HG03039 (cell line): ENCODE measurements around the gene C19orf33.

Experiments
- ATAC-seq: cut with Tn5 transposase; IDR thresholded peaks from one replicate; pipeline ENCODE4 v1.9.1; 2021; ENCODE audit warnings: mild to moderate bottlenecking, moderate library complexity; ENCODE audit not compliant: unreplicated experiment

The C19orf33 gene

DNA sequence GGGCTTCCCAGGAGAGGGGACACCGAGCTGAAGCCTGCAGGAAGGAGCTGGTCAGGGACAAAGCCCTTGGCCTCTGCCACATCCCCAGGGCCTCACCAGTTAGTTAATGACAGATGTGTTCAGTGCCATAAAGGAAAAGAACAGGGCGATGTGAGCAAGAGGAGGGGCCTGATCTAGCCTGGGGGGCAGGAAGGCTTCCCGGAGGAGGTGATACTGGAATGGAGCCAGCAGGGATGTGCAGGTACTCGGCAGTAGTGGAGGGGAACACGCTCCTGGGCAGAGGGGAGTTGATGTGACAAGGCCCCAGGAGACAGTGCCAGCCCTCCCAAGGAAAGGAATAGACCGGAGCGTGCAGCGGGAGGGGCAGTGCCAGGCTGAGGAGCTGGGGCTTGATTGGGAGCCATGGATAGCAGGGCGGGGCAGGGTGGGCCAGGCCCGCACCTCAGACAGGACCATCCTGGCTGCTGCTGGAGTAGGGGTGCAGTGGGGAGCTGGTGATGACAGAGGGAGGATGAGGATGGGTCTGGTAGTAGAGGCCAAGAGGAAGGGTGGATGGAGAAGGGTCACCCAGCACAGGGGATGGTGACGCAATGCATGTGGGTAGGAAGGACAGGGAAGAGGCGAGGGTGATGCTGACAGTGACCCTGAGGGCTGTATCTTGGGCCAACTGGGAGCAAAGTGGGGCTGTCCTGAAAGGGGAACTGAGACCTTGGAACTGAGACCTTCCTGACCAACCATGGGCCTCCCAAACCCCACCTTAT lies 4.1 kb downstream of the C19orf33 start:
- no peak for ATAC-seq

DNA sequence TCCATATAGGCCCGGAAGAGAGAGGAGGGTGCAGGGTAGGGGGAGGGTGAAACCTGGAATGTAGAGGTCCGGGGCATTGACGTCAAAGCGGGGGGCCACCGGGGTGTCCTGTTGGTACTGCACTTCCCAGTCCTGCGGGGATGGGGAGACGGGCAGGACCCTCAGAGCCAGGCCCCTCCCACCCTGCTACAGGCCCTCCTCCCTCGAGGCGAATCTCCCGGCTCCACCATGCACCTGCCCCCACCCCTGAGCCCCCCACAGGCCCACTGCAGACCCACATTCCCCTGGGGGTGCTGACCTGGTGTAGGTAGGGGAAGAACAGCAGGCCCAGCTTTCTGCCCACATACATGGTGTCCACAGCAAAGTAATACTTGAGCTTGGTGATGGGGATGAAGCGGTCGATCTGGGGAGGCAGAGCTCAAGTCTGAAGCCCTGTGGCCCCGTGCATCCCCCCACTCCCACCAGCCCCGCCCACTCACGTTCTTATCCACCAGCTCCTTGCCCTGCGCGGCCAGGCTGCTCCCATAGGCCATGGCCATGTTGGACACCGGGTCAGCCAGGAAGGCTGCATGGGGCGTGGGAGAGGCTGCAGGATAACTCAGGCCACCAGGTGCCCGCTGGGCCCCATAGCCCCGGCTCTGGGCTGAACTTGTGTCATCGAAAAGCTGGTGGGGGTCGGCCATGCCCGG lies 5.0 kb downstream of the C19orf33 start:
- ATAC-seq, result no peak

DNA sequence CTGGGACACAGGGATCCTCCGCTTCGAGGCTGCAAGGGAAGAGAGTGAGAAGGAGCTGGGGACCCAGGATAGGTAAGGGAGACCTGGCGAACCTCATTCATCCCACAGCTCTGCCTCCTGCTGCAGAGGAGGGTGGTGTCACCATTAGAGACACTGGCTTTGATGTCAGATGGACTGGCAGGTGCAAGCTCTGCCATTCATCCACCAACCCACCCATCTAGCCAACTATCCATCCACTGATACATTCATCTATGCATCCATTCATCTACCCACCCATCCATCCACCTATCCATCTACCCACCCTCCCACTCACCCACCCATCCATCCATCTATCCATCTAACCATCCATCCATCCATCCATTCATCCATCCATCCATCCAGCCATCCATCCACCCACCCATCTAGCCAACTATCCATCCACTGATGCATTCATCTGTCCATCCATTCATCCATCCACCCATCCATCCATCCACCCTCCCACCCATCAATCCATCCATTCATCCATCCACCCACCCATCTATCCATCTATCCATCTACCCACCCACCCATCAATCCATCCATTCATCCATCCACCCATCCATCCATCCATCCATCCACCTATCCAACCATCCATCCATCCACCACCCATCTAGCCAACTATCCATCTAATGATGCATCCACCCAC lies 5.7 kb downstream of the C19orf33 start:
- ATAC-seq, result no peak

DNA sequence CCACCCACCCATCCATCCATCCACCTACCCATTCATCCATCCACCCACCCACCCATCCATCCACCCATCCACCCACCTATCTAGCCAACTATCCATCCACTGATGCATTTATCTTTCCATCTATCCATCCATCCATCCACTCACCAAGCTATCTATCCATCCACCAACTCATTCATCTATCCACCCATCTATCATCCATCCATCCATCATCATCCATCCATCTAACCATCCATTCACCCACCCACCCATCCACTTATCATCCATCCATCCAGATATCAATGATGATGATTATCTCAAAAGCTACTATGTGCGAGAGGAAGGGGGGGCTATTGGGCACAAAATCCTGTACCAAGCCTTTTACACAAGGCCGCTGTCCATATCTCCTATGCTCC lies 6.2 kb downstream of the C19orf33 start:
- no peak for ATAC-seq

DNA sequence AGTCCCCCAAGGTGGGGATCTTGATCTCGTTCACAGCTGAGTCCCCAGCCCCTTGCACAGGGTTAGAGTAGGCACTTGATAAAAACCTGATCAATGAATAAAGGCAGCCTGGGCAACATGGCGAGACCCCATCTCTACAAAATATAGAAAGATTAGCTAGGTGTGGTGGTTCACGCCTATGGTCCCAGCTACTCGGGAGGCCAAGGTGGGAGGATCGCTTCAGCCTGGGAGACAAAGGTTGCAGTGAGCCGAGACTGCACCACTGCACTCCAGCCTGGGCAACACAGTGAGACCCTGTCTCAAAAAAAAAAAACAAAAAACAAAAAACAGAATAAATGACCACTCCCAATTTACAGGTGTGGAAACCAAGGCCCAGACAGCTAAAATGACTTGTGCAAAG lies 6.9 kb downstream of the C19orf33 start:
- no peak for ATAC-seq

DNA sequence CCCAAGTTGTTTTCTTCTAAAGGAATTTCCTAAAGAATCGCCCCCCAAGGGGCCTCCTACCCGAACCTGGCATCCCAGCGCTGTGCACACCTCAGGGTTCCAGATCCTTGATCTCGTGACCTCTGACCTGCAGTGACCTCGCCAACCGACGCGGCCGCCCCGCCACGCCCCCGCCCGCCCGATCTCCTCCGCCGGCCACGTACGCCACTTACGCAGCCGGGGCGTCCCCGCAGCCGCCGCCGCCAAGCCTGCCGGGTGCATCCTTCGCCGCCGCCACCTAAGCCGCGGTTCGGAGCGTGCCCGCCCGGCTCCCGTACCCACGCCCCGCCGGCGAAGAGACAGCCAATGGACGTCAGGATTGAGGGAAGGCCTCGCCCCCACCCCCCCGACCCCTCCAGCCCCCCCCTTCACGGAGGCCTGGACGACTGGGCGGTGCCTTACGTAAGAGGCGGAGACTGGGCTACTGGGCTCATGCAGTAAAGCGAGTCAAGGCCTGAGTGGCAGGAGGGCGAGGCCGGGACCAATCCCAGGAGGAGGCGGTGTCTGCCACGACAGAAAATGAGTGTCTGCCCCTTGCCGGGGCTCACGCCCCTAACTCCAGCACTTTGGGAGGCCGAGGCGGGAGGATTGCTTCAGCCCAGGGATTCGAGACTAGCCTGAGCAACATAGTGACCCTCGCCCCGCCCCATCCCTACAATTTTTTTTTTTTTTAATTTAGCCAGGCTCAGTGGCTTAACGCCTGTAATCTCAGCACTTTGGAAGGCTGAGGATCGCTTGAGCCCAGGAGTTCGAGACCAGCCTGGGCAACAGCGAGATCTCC lies 11.8 kb downstream of the C19orf33 start, which contains the start of gene YIF1B:
YIF1B (minus strand) TSS at position 291 of the 820 bp plus-strand sequence; CDS start at position 261, 30 bp downstream.
- peak; percentile 84 for ATAC-seq

DNA sequence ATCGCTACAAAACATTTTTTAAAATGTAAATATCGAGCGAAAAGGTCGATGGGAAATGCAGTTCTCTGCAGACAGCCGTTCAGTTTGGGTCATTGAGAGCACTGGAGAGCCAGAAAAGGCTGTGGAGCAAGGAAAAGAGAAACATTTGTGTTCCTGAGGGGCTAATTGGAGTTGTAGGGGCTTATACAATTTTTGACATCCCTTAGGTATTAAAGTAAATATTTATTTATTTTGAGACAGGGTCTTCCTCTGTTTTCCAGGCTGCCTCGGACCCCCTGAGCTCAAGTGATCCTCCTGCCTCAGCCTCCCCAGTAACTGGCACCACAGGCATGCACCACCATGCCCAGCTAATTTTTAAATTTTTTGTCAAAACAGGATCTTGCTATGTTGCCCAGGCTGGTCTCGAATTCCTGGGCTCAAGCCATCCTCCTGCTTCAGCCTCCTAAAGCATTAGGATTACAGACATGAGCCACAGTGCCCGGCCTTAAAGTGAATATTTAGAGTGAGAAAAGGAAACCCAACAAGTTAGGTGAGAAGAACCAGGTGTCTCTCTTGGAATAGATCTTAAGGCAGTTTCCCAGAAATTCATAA lies 12.5 kb downstream of the C19orf33 start:
- ATAC-seq, result no peak

DNA sequence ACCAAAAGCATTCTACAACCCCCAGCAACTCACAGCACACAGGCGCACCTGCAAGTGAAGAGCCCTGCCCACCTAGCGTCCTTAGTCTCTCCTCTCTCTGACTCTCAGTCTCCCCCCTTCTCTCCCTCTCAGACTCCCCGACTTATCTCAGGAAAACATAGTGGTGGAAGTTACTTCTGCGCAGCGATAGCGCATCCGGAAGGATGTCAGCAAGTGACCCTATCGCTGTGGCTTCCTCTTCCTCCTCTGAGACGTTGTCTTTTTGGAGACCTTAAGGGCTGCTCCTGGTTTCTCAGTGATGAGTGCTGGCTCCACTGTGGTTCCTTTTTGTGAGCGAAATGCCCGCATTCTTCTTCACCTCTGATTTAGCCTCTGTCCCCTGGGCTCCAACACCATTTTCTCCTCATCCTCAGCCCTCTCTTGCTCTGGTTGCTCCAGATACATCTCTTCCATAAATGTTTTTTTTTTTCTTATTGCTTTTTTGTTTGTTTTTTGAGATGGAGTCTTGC lies 13.1 kb downstream of the C19orf33 start:
- ATAC-seq, result no peak

DNA sequence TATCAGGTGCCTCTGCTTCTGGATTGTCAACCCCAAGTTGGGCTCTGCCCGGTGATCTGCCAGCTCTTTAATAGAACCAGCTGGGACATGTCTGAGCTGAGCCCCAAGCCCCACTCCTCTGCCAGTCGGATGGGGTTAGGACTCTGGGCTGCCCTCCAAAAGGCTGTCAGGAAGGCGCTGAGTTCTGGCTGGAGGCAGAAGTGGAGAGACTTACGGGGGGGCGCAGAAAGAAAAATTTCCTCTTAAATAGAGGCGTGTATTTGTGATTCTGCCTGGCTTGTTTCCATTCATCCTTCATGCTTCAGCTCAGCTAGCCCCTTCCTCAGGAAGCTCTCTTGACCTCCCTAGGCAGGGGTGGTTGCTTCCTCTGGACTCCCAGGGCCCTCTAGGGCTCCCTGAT lies 14.6 kb downstream of the C19orf33 start:
- no peak for ATAC-seq

DNA sequence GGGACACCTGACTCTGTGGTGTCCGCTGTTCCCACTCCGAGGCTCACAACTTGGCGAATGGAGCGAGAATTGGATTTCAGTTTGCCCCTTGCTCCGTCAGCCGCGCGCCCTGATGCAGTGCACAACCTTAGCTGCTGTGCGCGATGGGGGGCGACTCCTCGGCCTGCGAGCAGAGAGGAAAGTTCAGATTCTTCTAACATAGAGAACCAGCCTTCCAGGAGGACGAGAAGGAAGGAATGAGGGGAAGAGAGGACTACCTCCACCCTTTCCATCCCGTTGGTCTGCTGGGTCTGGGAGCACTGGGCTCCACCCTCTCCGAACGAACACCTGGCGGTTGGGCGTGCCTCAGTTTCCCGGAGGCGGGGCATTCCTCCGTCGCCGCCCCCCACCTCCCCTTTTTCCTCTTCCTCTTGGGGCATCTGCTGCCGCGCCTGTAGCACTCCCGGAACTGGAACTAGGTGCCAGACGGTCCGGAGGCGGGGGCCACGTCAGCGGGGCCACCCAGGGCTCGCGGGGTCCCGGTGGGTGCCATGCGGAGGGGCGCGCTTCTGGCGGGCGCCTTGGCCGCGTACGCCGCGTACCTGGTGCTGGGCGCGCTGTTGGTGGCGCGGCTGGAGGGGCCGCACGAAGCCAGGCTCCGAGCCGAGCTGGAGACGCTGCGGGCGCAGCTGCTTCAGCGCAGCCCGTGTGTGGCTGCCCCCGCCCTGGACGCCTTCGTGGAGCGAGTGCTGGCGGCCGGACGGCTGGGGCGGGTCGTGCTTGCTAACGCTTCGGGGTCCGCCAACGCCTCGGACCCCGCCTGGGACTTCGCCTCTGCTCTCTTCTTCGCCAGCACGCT lies 15.6 kb downstream of the C19orf33 start, which contains the start of gene KCNK6:
KCNK6 (plus strand) TSS at position 425 of the 838 bp plus-strand sequence; CDS start at position 531, 106 bp downstream.
- ATAC-seq, result no peak

DNA sequence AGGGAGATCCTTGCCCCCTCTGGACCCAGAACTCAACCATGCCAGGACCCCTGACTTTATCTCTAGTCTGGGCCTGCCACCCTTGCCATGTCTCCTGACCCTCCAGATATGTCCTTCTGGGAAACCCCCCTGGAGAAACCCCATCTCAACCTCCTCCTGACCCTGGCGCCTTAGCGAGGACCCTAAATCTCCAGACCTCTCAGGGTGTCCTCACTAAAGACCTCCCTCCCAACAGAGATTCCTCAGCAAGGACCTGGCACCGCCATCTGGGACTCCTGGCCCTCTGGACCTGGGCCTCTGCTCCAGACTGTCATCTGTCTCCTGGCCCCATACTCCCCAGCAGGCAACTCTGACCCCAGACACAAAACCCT lies 16.9 kb downstream of the C19orf33 start:
- no peak for ATAC-seq

DNA sequence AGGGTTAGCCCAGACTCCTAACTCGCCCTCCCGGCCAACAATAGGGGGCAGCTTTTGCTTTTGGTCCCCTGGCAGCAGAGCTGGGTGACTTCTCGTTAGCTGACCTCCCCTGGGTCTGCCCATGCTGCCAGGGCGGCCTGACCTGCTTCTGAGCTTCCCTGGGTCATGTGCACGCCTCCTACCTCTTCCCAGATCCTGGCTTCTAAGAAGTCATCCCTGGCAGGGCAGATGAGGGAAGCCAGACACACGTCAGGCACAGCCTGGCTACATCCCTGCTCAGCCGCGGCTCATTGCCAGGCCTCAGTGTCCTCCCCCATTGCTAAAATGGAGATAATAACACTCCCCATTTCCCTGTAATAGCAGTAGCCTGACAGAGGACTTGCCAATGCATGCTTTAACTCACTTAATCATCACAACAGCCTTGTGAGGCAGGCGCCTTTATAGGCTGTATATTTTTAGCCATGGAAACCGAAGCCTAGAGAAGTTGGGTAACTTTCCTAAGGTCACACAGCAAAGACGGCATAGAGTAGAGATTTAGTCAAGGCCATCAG lies 17.7 kb downstream of the C19orf33 start:
- no peak for ATAC-seq

DNA sequence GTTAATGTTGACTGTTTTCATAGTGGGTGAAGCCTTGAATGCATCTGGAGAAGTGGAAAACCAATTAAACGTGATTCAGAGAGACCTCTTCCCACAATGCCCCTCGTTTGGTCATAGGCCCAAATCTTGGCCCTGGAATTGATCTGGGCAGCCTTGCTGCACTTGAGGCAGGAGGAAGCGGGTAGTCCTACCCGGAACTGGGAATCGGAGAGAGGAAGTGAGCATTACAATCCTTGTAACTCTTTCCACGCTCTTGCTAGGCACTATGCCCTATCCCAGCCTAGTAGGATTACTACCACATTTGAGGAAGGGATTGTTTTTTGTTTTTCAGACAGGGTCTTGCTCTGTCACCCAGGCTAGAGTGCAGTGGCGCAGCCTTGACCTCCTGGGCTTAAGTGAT lies 19.2 kb downstream of the C19orf33 start:
- no peak for ATAC-seq

DNA sequence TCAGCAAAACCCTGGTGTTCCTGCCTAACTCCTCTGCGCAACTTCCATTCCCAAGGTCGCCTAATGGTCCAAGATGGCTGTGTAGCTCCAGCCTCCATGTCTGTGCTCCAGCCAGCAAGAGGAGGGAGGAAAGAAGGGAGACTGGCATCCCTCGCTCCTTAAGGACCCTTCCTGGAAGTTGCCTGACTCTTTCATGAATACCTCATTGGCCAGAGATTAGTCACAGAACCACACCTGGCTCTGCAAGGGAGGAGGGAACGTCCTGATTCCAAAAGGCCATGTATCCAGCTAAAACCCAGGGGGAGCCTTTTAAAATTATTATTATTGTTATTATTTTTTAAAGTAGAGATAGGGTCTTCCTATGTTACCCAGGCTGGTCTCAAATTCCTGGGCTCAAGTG lies 20.4 kb downstream of the C19orf33 start:
- ATAC-seq, result no peak

DNA sequence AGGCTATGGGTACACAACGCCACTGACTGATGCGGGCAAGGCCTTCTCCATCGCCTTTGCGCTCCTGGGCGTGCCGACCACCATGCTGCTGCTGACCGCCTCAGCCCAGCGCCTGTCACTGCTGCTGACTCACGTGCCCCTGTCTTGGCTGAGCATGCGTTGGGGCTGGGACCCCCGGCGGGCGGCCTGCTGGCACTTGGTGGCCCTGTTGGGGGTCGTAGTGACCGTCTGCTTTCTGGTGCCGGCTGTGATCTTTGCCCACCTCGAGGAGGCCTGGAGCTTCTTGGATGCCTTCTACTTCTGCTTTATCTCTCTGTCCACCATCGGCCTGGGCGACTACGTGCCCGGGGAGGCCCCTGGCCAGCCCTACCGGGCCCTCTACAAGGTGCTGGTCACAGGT lies 22.5 kb downstream of the C19orf33 start:
- ATAC-seq, result no peak

DNA sequence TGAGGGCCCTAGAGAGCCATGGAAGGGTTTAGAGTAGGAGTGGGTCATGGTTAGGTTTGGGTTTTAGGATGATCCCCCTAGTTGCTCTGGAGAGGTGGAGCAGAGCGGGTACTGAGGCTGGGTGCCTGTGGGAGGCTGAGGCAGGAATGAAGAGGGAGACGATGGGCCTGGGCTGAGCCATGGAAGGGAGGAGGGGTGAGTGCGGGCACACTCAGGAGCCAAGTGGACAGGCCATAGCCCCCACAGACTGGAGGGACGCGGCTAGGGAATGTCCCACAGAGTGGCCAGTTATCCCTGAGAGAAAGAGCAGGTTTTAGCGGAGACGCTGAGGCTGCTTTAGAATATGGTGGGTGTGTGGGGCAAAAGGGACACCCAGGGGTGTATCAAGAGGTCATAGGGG lies 25.6 kb downstream of the C19orf33 start:
- no peak for ATAC-seq

DNA sequence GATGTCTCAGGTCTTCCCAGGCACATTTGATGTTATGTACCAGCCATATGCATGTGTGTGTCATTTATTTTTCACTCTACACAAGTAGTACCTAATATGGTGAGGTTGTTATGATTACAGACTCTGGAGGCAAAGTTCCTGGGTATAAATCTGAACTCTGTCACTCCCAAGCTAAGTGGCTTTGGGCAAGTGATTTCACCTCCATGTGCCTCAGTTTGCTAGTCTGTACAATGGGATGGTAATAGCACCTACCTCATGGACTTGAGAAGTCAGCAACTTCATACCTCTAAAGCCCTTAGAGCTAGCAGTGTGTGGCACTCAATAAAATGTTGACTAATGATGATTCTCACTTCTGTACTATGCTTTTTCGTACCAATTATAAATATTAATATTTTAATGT lies 27.7 kb downstream of the C19orf33 start:
- no peak for ATAC-seq

DNA sequence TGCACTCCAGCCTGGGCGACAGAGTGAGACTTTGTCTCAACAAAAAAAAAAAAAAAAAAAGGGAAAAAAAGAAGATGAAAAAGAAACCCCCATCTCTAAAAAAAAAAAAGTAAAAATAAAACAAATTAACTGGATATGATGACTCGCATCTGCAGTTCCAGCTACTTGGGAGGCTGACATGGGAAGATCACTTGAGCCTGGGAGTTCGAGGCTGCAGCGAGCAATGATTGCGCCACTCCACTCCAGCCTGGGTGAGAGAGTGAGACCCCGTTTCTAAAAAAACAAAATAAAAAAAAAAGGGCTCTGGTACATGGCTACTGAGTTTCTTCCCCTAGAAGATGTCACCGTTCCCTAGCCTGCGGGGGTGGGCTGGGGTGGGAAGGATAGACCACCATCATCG lies 29.2 kb downstream of the C19orf33 start:
- ATAC-seq, result no peak

DNA sequence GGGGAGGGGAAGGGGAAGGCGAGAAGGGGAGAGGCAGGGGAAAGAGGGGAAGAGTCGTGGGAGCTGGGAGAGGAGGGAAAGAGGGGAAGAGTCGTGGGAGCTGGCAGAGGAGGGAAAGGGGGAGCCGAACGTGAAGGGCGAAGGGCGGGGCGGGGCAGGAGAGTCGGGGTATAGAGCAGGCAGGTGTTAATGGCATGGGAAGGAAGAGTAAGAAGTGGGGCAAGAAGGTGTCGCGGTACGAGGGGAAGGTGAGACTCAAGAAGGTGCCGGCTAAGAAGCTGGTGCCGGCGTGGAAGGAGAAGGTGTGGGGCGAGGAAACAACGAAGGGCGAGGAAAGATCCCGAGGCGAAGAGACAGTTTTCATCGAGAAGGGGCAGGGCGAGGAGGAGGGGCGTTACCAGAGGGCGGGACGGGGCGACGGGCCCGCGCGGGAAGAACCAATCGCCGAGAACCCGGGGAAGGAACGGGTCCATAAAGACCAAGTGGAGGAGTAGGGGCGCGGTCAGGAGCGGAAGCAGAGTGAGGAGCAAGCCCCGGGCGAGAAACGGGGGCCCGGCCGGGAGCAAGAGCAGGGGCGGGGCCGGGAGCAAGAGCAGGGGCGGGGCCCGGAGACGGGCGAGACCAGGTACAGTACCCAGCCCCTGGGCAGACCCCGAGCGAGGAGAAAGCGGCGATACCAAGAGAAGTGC lies 32.0 kb downstream of the C19orf33 start:
- ATAC-seq, result peak; percentile 68
